GM18502 (cell line): ENCODE data around the gene PCDHGA6.
"Not testable (repeated sequence)": the region's sequence is repeated elsewhere in the genome, so short reads cannot be mapped to it uniquely, and the experiment has no call there.

Experiments
- ATAC-seq: cut with Tn5 transposase; IDR thresholded peaks from one replicate; pipeline ENCODE4 v1.9.1; 2021; ENCODE audit warnings: mild to moderate bottlenecking; ENCODE audit not compliant: unreplicated experiment, poor library complexity

Gene PCDHGA6

GRCh38 chr5:141415275-141415618, 41.6 kb downstream of the PCDHGA6 start:
- ATAC-seq: not testable (repeated sequence)

- peak; percentile 73 for ATAC-seq
These were observed 43.9 kb downstream of the PCDHGA6 start, which contains the start of gene PCDHGB7 for GRCh38 chr5:141417494-141418172. Gene PCDHGB7, plus strand, starts transcription at chr5:141417677. Its CDS starts 183 bp downstream, at chr5:141417860.

- ATAC-seq: no peak
These were observed 45.6 kb downstream of the PCDHGA6 start for GRCh38 chr5:141419074-141419880.

GRCh38 chr5:141420855-141421488, 47.3 kb downstream of the PCDHGA6 start, which contains the start of gene PCDHGA11:
Gene PCDHGA11, plus strand, starts transcription at chr5:141421051. Its CDS starts 177 bp downstream, at chr5:141421228.
- ATAC-seq: peak; percentile 41

- no peak for ATAC-seq
These were observed 47.8 kb downstream of the PCDHGA6 start for GRCh38 chr5:141421489-141421855.

- no peak for ATAC-seq
These were observed 49.1 kb downstream of the PCDHGA6 start for GRCh38 chr5:141422742-141423291.

GRCh38 chr5:141427783-141428426, 54.2 kb downstream of the PCDHGA6 start:
- no peak for ATAC-seq
